Measurements from ENCODE around the gene DSCAML1. TPM values are rescaled to one million over a fixed set of nuclear protein-coding genes. Genes with fewer than 3 reads are reported as not detected.

The DSCAML1 gene
- total and polyA plus RNA-seq, 2 experiments from 2014 or later, result not detected

DNA sequence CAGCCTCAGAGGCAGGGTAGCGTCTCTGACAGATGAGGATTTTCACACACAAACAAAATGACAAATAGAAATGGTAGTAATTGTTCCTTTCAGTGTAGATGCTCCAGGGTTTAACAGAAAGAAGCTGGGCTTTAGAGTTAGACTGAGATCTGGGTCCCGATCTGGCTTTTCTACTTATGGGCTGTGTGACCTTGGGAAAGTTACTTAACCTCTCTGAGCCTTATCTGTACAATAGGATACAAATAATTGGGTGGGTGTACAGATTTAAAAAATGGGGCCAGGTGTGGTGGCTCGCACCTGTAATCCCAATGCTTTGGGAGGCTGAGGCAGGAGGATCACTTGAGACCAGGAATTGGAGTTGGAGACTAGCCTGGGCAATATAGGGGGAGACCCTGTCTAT is 264.4 kb downstream of the DSCAML1 start:
- no peak for TF ChIP-seq EZH2 (IDR thresholded peaks at IDR 0.05; ENCODE audit: insufficient read depth, poor library complexity, severe bottlenecking)
- Histone ChIP-seq H3K4me2 (ENCODE audit: unreplicated experiment) (no peak overlapping the region), H3K36me3 (ENCODE audit: low read depth) (no peaks in the 10 kb centered on the region), H3K4me1 (ENCODE audit: insufficient read depth) (no peaks in the 10 kb centered on the region), H2AFZ (no peak overlapping the region), H4K20me1 (ENCODE audit: insufficient read depth) (no peaks in the 10 kb centered on the region), H3K9me2 (ENCODE audit: insufficient read depth) (no peaks in the 10 kb centered on the region), H3K79me2 (ENCODE audit: insufficient read depth) (no peaks in the 10 kb centered on the region), H3K9ac (no peak overlapping the region), H3F3A (ENCODE audit: insufficient read depth) (no peaks in the 10 kb centered on the region), H3K27me3 (replicated peaks; ENCODE audit: insufficient read depth) (peaks cover 33% of the 10 kb centered on the region), H3K9me3 (ENCODE audit: low read depth) (no peaks in the 10 kb centered on the region), H3K4me3 (no peak overlapping the region), H3K27ac (no peak overlapping the region)
- WGBS, 2 experiments (ENCODE audit: low coverage in 1 of 2, low lambda C conversion rate in 2 of 2, missing lambda C conversion rate in 2 of 2), result 40 to 56% methylated on average over 3 of the region's 3 CpGs
- DNase-seq, result no peak
- in situ Hi-C loops (cut with MboI), result no loop called here

DNA sequence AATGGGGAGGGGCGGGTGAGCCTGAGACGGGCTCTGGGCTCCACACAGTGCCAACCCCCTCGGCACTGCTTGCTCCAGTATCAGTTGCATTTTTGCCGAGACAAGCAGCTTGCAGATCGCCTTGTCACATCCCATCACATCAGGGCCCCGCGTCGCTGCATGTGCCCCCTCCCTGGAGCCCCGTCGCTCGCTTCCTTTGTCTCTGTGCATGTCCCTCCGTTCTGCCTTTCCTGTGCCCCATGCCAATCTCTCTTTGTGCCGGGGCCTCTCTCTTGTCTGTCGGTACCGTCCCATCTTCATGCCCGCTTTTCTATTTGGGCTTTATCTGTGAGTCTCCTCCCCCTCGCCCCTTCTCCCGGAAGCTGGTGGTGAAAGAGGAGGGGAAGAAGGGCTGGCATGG is 267.2 kb downstream of the DSCAML1 start:
- in situ Hi-C loops (cut with MboI), result no loop called here
- H3K9ac ChIP-seq, result no peak overlapping the region
- H3K79me2 ChIP-seq (ENCODE audit: insufficient read depth), result no peaks in the 10 kb centered on the region
- H3F3A ChIP-seq (ENCODE audit: insufficient read depth), result no peaks in the 10 kb centered on the region
- no peaks in the 10 kb centered on the region for H3K4me1 ChIP-seq (ENCODE audit: insufficient read depth)
- WGBS, 2 experiments (ENCODE audit: low coverage in 1 of 2, low lambda C conversion rate in 2 of 2, missing lambda C conversion rate in 2 of 2), result 78 to 85% methylated on average over 17 to 18 of the region's 18 CpGs
- H3K9me3 ChIP-seq (ENCODE audit: low read depth), result no peaks in the 10 kb centered on the region
- H3K4me2 ChIP-seq (ENCODE audit: unreplicated experiment), result no peak overlapping the region
- H2AFZ ChIP-seq, result no peak overlapping the region
- no peak overlapping the region for H3K4me3 ChIP-seq
- no peaks in the 10 kb centered on the region for H3K36me3 ChIP-seq (ENCODE audit: low read depth)
- H3K27me3 ChIP-seq (replicated peaks; ENCODE audit: insufficient read depth), result peaks cover 25% of the 10 kb centered on the region
- no peak overlapping the region for H3K27ac ChIP-seq
- no peak for DNase-seq
- no peak for TF ChIP-seq EZH2 (IDR thresholded peaks at IDR 0.05; ENCODE audit: insufficient read depth, poor library complexity, severe bottlenecking)
- TF ChIP-seq EZH2phosphoT487 (IDR thresholded peaks at IDR 0.05; ENCODE audit: insufficient read depth, low read depth), result no peak
- H3K9me2 ChIP-seq (ENCODE audit: insufficient read depth), result no peaks in the 10 kb centered on the region
- no peaks in the 10 kb centered on the region for H4K20me1 ChIP-seq (ENCODE audit: insufficient read depth)

DNA sequence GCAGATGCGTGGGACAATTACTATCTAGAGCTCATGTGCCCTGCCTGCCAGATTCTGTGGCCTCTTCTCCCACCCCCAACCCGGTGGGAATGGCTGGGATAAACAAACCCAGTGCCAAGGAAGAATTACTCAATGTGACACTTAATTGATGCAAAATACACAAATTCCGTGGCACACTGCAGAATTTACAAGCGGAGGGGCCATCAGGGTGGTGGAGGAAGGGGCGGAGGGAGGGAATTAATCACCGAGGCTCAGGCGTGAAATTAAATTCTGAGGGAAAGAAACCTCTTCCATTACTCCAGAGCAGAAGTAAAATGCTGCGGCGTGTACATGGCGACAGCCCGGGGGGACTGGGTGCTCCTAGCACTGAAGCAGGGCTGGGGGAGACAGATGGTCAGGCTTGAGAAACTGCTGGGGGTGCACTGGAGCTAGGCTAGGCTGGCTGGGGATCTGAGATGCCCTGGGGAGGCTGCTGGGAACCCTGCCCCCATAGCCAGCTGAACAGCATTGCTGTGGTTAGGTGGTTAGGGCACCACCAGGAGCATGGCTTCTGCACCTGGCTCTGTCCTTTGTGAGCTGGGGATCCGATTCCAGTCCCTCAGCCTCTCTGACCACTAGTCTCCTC is 268.8 kb downstream of the DSCAML1 start:
- H3K4me1 ChIP-seq (ENCODE audit: insufficient read depth), result 0 out of 2 replicates have a peak, but pooled peaks cover 7% of the 10 kb centered on the region
- H3K9ac ChIP-seq, result no peak overlapping the region
- H3K36me3 ChIP-seq (ENCODE audit: low read depth), result no peaks in the 10 kb centered on the region
- in situ Hi-C loops (cut with MboI), result no loop called here
- no peaks in the 10 kb centered on the region for H3K9me2 ChIP-seq (ENCODE audit: insufficient read depth)
- H2AFZ ChIP-seq, result no peak overlapping the region
- 21 to 31% methylated on average over 10 to 12 of the region's 12 CpGs for WGBS, 2 experiments (ENCODE audit: low coverage in 1 of 2, low lambda C conversion rate in 2 of 2, missing lambda C conversion rate in 2 of 2)
- H3F3A ChIP-seq (ENCODE audit: insufficient read depth), result no peaks in the 10 kb centered on the region
- no peak overlapping the region for H3K4me2 ChIP-seq (ENCODE audit: unreplicated experiment)
- no peak overlapping the region for H3K27ac ChIP-seq
- DNase-seq, result no peak
- no peaks in the 10 kb centered on the region for H3K9me3 ChIP-seq (ENCODE audit: low read depth)
- no peaks in the 10 kb centered on the region for H3K79me2 ChIP-seq (ENCODE audit: insufficient read depth)
- H3K4me3 ChIP-seq, result no peak overlapping the region
- TF ChIP-seq EZH2 (IDR thresholded peaks at IDR 0.05; ENCODE audit: insufficient read depth, poor library complexity, severe bottlenecking) (no peak), EZH2phosphoT487 (IDR thresholded peaks at IDR 0.05; ENCODE audit: insufficient read depth, low read depth) (no peak)
- peaks cover 25% of the 10 kb centered on the region for H3K27me3 ChIP-seq (replicated peaks; ENCODE audit: insufficient read depth)
- no peaks in the 10 kb centered on the region for H4K20me1 ChIP-seq (ENCODE audit: insufficient read depth)

DNA sequence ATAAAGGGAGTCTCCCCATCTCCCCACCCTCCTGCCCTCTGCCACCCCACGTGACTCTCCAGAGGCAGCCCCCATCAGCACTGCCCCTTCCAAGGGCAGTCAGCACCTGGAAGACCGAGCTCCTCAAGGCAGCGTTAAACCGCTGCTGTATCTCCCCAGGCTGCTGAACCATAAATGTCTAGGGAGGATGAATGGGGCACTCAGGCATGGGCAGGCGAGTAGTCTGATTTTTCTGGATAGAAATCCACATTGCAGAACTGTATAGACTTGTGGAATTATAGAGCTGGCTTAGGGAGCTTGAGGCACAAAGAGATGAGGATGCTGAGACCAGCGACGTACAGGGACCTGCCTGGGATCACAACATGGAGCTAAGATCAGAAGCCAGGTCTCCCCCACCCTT is 269.7 kb downstream of the DSCAML1 start:
- Histone ChIP-seq H2AFZ (no peak overlapping the region), H3K27ac (no peak overlapping the region), H3K36me3 (ENCODE audit: low read depth) (no peaks in the 10 kb centered on the region), H3K9me3 (ENCODE audit: low read depth) (no peaks in the 10 kb centered on the region), H3K79me2 (ENCODE audit: insufficient read depth) (no peaks in the 10 kb centered on the region), H3K4me1 (ENCODE audit: insufficient read depth) (0 out of 2 replicates have a peak, but pooled peaks cover 7% of the 10 kb centered on the region), H3K27me3 (replicated peaks; ENCODE audit: insufficient read depth) (peaks cover 25% of the 10 kb centered on the region), H3K4me2 (ENCODE audit: unreplicated experiment) (no peak overlapping the region), H3K4me3 (no peak overlapping the region), H4K20me1 (ENCODE audit: insufficient read depth) (no peaks in the 10 kb centered on the region), H3K9me2 (ENCODE audit: insufficient read depth) (no peaks in the 10 kb centered on the region), H3K9ac (no peak overlapping the region), H3F3A (ENCODE audit: insufficient read depth) (no peaks in the 10 kb centered on the region)
- WGBS, 2 experiments (ENCODE audit: low coverage in 1 of 2, low lambda C conversion rate in 2 of 2, missing lambda C conversion rate in 2 of 2), result 49 to 55% methylated on average over 7 of the region's 7 CpGs
- TF ChIP-seq EZH2phosphoT487 (IDR thresholded peaks at IDR 0.05; ENCODE audit: insufficient read depth, low read depth) (no peak), EZH2 (IDR thresholded peaks at IDR 0.05; ENCODE audit: insufficient read depth, poor library complexity, severe bottlenecking) (no peak)
- in situ Hi-C loops (cut with MboI), result no loop called here
- DNase-seq, result no peak
